HepG2 (cell line): ENCODE data around the gene AGTRAP. TPM values are rescaled to one million over a fixed set of nuclear protein-coding genes. Genes with fewer than 3 reads are reported as not detected.

Source experiments
- ARNTL ChIP-seq: sonication (generic); formaldehyde crosslinking; IDR thresholded peaks from 2 replicates; pipeline ENCODE4 v1.4.0; 2020; ENCODE audit warnings: mild to moderate bottlenecking, missing genetic modification reagents
- ATF4 ChIP-seq, 2 experiments: fragments of 450-650 bp in 1 of 2; sonication (generic) in 1 of 2; formaldehyde crosslinking; IDR thresholded peaks; 2 replicates each; pipeline versions ENCODE4 v1.5.0 to v1.8.0; 2020 to 2022; ENCODE audit warnings: mild to moderate bottlenecking in 1 of 2, missing genetic modification reagents in 1 of 2
- BCL3 ChIP-seq: sonication (generic); formaldehyde crosslinking; IDR thresholded peaks from 2 replicates; pipeline ENCODE4 v1.5.1; 2020; ENCODE audit warnings: mild to moderate bottlenecking, missing genetic modification reagents, moderate library complexity
- KLF6 ChIP-seq: IDR thresholded peaks from 2 replicates; pipeline ENCODE4 v1.8.0; 2016; ENCODE audit warnings: missing biosample characterization, missing genetic modification reagents
- SP1 ChIP-seq, 2 experiments: fragments of 450-650 bp in 1 of 2; sonication (generic) in 1 of 2; formaldehyde crosslinking in 1 of 2; IDR thresholded peaks; 2 replicates each; pipeline versions ENCODE4 v1.4.0 to v1.6.1; 2016 to 2020; ENCODE audit warnings: missing genetic modification reagents in 1 of 2
- ZBTB49 ChIP-seq: sonication (generic); formaldehyde crosslinking; IDR thresholded peaks from 2 replicates; pipeline ENCODE4 v1.4.0; 2020; ENCODE audit warnings: missing genetic modification reagents, borderline replicate concordance
- ZNF142 ChIP-seq: sonication (generic); formaldehyde crosslinking; IDR thresholded peaks from 2 replicates; pipeline ENCODE4 v1.4.0; 2020; ENCODE audit warnings: missing genetic modification reagents
- ZNF720 ChIP-seq: sonication (generic); formaldehyde crosslinking; IDR thresholded peaks from 2 replicates; pipeline ENCODE4 v1.4.0; 2020; ENCODE audit warnings: missing genetic modification reagents
- polyA plus RNA-seq, 8 experiments: library from polyadenylated mRNA; depleted of rRNA in 3 of 8; stranded (reverse) in 7 of 8; unstranded in 1 of 8; fragments of >200 nt; fragmentation: Illumina TruSeq in 4 of 8; extraction: Trizol in 4 of 8; gene quantifications; 2 replicates each; pipeline versions ENCODE4 v1.2.1 to v1.2.3, GENCODE V29; 2011 to 2016; ENCODE audit warnings: low read depth in 4 of 8, missing spikeins in 1 of 8, mixed read lengths in 1 of 8; ENCODE audit not compliant: insufficient read depth in 1 of 8
- total RNA-seq, 5 experiments: library from RNA; depleted of rRNA; stranded (reverse); fragments of >200 nt; fragmentation: Illumina TruSeq; extraction: Trizol; gene quantifications; 2 replicates each; pipeline ENCODE4 v1.2.3, GENCODE V29; 2016; ENCODE audit warnings: low read depth in 1 of 5
- TF ChIP-seq, protein P1 (sequence below): sonication (generic); formaldehyde crosslinking; IDR thresholded peaks from 2 replicates; pipeline ENCODE4 v1.4.0; 2020; ENCODE audit warnings: missing genetic modification reagents, borderline replicate concordance
- TF ChIP-seq, protein P2 (sequence below): sonication (generic); formaldehyde crosslinking; IDR thresholded peaks from 2 replicates; pipeline ENCODE4 v1.5.1; 2020; ENCODE audit warnings: missing genetic modification reagents, mild to moderate bottlenecking, borderline replicate concordance

AGTRAP gene
- total and polyA plus RNA-seq, 2 of the 13 experiments (the other 11 are each of a cell fraction or from before 2014, with no cell fraction given): 28.3 to 32.0 TPM

GRCh38 chr1:11784993-11785769, 49.2 kb downstream of the AGTRAP start (continued):
- TF ChIP-seq SP1 (IDR thresholded peaks at IDR 0.05) (no peak), SP1 (CRISPR knock-in tag; IDR thresholded peaks at IDR 0.05) (no peak; the same call in 1 of the 2 replicates), ZNF720 (CRISPR knock-in tag) (no peak), ZNF142 (CRISPR knock-in tag) (no peak), ZBTB49 (CRISPR knock-in tag) (no peak), ATF4 (CRISPR knock-in tag; IDR thresholded peaks at IDR 0.05) (no peak), BCL3 (no peak), ARNTL (CRISPR knock-in tag) (no peak), KLF6 (CRISPR knock-in tag) (no peak)
- TF ChIP-seq, protein P1, sequence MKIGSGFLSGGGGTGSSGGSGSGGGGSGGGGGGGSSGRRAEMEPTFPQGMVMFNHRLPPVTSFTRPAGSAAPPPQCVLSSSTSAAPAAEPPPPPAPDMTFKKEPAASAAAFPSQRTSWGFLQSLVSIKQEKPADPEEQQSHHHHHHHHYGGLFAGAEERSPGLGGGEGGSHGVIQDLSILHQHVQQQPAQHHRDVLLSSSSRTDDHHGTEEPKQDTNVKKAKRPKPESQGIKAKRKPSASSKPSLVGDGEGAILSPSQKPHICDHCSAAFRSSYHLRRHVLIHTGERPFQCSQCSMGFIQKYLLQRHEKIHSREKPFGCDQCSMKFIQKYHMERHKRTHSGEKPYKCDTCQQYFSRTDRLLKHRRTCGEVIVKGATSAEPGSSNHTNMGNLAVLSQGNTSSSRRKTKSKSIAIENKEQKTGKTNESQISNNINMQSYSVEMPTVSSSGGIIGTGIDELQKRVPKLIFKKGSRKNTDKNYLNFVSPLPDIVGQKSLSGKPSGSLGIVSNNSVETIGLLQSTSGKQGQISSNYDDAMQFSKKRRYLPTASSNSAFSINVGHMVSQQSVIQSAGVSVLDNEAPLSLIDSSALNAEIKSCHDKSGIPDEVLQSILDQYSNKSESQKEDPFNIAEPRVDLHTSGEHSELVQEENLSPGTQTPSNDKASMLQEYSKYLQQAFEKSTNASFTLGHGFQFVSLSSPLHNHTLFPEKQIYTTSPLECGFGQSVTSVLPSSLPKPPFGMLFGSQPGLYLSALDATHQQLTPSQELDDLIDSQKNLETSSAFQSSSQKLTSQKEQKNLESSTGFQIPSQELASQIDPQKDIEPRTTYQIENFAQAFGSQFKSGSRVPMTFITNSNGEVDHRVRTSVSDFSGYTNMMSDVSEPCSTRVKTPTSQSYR (CRISPR knock-in tag): no peak
- TF ChIP-seq, protein P2, sequence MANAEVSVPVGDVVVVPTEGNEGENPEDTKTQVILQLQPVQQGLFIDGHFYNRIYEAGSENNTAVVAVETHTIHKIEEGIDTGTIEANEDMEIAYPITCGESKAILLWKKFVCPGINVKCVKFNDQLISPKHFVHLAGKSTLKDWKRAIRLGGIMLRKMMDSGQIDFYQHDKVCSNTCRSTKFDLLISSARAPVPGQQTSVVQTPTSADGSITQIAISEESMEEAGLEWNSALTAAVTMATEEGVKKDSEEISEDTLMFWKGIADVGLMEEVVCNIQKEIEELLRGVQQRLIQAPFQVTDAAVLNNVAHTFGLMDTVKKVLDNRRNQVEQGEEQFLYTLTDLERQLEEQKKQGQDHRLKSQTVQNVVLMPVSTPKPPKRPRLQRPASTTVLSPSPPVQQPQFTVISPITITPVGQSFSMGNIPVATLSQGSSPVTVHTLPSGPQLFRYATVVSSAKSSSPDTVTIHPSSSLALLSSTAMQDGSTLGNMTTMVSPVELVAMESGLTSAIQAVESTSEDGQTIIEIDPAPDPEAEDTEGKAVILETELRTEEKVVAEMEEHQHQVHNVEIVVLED (CRISPR knock-in tag): no peak
